GM21360 (cell line): ENCODE data around the gene HSF5.

Experiments used
- ATAC-seq: cut with Tn5 transposase; IDR thresholded peaks from one replicate; pipeline ENCODE4 v1.9.1; 2021; ENCODE audit warnings: mild to moderate bottlenecking, moderate library complexity; ENCODE audit not compliant: unreplicated experiment

The HSF5 gene

GRCh38 chr17:58487589-58488427 lies at the start of gene HSF5:
TSS of gene HSF5 (minus strand) at chr17:58488408. CDS start at chr17:58488274, 134 bp downstream.
- no peak for ATAC-seq

DNA sequence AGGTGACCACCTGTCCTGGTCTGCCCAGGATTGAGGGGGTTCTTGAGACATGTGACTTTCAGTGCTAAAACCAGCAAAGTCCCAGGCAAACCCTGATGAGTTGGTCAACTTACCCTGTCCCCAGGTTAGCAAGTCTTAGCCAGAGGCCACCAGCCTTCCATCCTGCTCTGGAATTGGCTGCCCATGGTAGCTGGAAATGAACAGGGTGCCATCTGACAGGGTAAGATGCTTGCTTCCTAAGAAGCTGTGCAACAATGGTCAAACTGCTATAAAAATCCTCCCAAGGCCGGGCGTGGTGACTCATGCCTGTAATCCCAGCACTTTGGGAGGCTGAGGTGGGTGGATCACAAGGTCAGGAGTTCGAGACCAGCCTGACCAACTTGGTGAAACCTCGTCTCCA lies 49.1 kb upstream of the HSF5 start:
- no peak for ATAC-seq

GRCh38 chr17:58536542-58536941 lies 48.3 kb upstream of the HSF5 start:
- ATAC-seq, result no peak

DNA sequence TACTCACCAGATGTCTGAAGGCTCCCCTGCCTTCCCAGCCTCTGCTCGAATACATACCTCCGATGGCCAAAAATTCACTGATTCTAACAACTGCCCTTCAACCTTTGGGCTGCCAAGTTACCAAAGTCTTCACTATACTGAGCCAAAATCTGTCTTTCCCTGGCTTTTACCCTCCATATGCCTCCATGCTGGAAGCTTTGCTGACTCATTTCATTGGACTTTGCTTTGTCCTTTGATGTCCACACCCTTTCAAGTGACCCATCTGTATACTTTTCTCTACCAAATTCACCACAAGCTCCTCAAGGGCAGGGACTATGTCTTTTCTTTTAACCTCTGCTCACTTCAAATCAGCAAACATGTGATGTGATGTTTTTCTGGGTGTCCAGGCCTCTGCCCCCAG lies 47.2 kb upstream of the HSF5 start:
- no peak for ATAC-seq

GRCh38 chr17:58534901-58535421 lies 46.8 kb upstream of the HSF5 start:
- no peak for ATAC-seq

DNA sequence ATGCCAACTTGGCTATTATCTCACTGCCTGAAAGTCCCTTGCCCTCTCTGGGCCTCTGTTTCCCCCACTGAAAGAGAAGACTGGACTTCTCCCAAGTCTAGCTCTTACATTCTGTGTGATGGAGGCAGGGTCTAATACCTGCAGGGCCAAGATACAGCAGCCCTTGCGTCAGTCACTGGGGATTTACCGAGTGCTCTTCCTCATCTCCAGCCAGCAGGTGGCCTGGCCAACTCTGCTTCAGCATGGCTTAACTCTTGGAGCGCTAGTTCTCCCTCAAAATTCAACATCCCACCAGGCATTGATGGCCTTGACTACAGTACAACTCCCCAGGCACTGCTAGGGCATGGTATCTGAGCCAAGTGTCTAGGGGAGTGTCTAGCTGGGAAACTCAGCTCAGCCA lies 46.1 kb upstream of the HSF5 start:
- no peak for ATAC-seq

- ATAC-seq, result no peak
Measured at GRCh38 chr17:58533616-58534188, 45.5 kb upstream of the HSF5 start.

DNA sequence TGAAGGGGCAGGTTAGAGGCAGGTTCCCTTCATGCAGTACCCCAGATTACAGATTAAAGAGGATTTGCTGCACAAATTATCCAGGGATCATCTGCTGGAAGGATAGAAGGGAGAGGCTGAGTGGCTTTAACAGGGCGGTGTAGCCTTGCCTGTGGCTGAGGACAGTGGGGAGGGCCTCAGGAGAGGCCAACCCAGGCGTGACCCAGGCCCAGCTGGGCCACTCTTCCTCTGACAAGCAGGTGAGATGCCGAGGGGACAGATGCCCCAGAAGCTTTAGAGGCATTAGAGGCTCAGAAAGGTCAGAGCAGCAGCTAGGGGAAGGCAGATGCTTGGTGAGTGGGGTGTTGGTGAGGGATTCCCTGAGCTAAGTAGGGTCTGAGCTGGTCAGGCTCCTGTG lies 44.3 kb upstream of the HSF5 start:
- ATAC-seq, result no peak

- no peak for ATAC-seq
Measured at GRCh38 chr17:58531661-58532554, 43.7 kb upstream of the HSF5 start.

DNA sequence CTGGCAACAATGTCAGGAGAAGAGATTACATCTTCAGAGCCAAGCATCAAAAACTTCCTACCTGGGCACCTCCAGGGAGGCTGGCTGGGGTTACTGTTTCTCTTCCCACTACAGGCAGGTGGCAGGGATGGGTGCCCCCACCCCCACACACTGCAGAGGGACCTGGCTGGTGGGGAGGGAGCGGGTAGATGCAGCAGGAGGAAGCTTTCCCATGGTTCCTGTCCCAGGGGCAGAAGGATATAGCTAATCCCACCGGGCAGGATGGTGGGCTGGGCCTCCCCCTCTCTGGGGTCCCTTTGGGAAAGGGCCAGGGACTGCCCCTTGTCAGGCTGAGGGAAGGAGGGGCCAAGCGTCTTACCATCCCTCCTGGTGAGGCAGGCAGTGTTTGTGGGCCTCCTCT lies 42.9 kb upstream of the HSF5 start:
- no peak for ATAC-seq

DNA sequence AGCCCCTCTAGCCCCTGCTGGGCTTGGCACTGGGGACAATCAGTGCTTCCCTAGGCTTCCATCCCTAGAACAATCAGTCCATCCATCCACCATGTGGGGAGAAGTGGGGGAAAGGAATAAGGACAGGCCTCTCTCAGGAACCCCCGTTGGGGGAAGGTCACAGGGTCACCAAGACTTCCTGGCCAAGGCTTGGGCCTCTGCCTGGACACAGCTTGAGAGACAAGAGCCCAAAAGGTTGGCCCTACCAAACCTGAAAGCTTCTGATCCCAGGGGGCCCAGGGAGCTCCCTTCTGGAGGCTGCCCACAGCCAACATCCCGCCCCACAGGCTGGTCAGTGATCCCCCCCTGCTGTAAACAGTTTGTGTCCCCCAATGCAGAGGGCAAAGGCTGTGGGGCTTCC lies 42.4 kb upstream of the HSF5 start:
- ATAC-seq, result no peak

GRCh38 chr17:58529275-58529674 lies 41.1 kb upstream of the HSF5 start:
- no peak for ATAC-seq

DNA sequence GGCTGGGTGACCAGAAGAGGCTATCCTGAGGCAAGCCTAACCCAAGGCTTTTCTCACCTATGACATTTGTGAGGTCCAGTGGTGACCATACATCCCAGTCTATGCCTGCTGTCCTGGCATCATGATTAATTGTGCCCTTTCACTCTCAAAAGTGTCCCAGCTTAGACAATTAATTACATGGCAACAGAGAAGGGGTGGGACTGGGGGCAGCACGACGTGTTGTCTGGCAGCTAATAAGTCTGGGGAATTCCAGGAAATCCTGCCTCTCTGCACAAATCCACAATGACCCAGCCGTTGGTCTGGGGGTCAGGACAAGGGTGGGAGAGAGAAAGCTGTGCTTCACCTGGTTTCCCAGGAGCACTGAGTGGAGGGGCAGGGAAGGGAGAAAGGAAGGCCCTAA lies 40.2 kb upstream of the HSF5 start:
- no peak for ATAC-seq

- no peak for ATAC-seq
Measured at GRCh38 chr17:58527949-58528348, 39.7 kb upstream of the HSF5 start.

DNA sequence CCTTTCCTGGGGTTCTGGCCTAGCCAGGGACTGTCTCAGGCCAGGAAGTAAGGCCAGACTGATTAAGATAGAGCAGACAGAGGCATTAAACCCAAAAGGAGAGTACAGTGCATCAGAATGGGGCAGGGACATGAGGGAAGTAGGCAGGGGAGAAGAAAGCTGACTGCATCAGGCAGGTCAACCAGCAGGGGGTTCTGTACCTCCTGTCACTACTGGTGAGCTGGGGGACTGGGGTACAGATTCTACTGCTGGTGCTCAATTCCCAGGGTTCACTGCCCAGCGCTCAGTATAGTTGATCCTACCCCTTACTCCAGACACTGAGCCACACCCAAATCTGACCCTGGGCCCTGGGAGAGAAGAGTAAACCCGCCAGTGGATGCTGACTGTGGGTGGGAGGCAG lies 39.1 kb upstream of the HSF5 start:
- no peak for ATAC-seq

DNA sequence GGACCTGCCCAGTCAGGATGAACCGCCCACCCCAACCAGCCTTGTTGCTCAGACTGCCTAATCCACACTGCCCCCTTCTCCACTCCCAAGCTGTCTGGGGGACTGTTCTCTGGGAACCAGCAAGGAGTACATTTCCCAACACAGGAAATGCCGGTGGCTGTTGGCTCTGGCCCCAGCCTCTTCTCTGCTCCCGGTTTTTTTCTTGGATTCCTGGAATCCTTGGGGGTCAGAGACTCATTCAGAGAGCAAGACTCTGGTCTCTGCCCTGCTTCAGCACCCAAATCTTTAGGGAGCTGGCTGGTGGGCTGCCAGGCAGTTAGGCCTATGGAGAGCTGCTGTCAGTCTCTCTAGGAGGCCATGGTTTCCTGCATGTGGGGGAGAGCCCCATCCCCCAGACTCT lies 37.0 kb upstream of the HSF5 start:
- no peak for ATAC-seq

GRCh38 chr17:58521680-58522079 lies 33.5 kb upstream of the HSF5 start:
- ATAC-seq, result no peak

DNA sequence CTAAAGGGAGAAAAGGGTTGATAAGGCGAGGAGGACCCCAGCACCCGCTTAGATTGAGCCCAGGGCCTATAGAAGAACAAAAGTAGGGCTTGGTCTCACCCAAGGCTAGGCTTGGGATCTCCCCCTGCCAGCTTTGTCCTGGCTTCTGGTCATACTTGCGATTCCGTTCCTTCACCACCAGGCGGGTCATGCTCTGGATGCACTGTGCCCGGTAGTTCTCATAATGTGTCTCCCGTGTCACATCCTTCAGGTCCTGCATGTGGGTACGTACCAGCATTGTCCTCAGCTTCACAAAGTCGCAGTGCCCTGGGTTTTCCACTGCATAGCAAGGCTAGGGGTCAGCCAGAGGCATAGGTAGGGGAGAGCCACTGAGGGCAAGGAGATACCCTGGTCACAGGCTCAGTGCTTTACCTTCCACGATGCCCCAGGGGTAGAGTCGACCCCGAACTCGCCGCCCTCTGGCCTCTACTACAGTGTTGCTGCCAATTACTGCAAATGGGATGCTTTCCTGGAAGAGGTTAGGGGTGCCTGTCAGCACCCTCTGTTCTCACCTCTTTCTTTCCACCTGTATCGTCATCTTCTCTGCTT lies 32.7 kb upstream of the HSF5 start:
- no peak for ATAC-seq

- peak; percentile 82 for ATAC-seq
Measured at GRCh38 chr17:58517928-58518609, 29.9 kb upstream of the HSF5 start.

- ATAC-seq, result no peak
Measured at GRCh38 chr17:58517378-58517927, 29.2 kb upstream of the HSF5 start.
